ENCODE data around the gene MZT1.

Gene MZT1

GRCh38 chr13:72754111-72754510 lies 26.7 kb upstream of the MZT1 start:
- H3K27ac ChIP-seq, result no peak overlapping the region
- no peaks in the 10 kb centered on the region for H3K27me3 ChIP-seq (replicated peaks)
- no peak for DNase-seq
- H3K4me3 ChIP-seq (ENCODE audit: low read depth, low read length), result no peak overlapping the region
- TF ChIP-seq, protein P1, sequence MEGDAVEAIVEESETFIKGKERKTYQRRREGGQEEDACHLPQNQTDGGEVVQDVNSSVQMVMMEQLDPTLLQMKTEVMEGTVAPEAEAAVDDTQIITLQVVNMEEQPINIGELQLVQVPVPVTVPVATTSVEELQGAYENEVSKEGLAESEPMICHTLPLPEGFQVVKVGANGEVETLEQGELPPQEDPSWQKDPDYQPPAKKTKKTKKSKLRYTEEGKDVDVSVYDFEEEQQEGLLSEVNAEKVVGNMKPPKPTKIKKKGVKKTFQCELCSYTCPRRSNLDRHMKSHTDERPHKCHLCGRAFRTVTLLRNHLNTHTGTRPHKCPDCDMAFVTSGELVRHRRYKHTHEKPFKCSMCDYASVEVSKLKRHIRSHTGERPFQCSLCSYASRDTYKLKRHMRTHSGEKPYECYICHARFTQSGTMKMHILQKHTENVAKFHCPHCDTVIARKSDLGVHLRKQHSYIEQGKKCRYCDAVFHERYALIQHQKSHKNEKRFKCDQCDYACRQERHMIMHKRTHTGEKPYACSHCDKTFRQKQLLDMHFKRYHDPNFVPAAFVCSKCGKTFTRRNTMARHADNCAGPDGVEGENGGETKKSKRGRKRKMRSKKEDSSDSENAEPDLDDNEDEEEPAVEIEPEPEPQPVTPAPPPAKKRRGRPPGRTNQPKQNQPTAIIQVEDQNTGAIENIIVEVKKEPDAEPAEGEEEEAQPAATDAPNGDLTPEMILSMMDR (IDR thresholded peaks at IDR 0.05; ENCODE audit: low read depth, low read length, missing control alignments), result no peak
- in situ Hi-C loops (cut with HindIII; ENCODE audit: low pct_ligation_motif_present, low sequenced_read_pairs), result no loop called here
- H3K36me3 ChIP-seq (replicated peaks), result peaks cover 66% of the 10 kb centered on the region

GRCh38 chr13:72751220-72751619 lies 23.8 kb upstream of the MZT1 start:
- Histone ChIP-seq H3K4me3 (ENCODE audit: low read depth, low read length) (no peak overlapping the region), H3K27me3 (replicated peaks) (no peaks in the 10 kb centered on the region), H3K36me3 (replicated peaks) (peaks cover 52% of the 10 kb centered on the region), H3K27ac (no peak overlapping the region)
- in situ Hi-C loops (cut with HindIII; ENCODE audit: low pct_ligation_motif_present, low sequenced_read_pairs), result no loop called here
- TF ChIP-seq, protein P1 (IDR thresholded peaks at IDR 0.05; ENCODE audit: low read depth, low read length, missing control alignments), result no peak
- no peak for DNase-seq

DNA sequence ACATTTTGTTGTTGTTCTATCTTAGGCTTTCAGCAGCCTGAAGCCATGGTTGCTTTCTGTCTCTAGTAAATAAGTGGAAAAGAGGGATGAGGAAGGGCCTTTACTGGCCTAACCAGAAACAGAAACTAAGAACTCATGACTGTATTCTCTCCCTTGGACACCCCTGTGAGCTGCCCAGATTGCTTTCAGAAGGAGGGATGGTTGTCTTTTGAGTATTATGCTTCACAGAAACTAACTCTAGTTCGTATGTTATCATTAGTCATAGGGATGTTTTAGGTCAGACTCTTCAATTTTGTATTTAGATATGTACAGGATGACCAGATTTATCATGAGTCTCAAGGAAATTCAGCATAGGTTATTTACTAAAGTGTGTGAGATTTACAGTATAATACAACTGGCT lies 17.8 kb upstream of the MZT1 start:
- Histone ChIP-seq H3K27ac (no peak overlapping the region), H3K27me3 (replicated peaks) (no peaks in the 10 kb centered on the region), H3K36me3 (replicated peaks) (peaks cover 10% of the 10 kb centered on the region), H3K4me3 (ENCODE audit: low read depth, low read length) (no peak overlapping the region)
- no peak for DNase-seq
- TF ChIP-seq, protein P1 (IDR thresholded peaks at IDR 0.05; ENCODE audit: low read depth, low read length, missing control alignments), result no peak
- in situ Hi-C loops (cut with HindIII; ENCODE audit: low pct_ligation_motif_present, low sequenced_read_pairs), result no loop called here

DNA sequence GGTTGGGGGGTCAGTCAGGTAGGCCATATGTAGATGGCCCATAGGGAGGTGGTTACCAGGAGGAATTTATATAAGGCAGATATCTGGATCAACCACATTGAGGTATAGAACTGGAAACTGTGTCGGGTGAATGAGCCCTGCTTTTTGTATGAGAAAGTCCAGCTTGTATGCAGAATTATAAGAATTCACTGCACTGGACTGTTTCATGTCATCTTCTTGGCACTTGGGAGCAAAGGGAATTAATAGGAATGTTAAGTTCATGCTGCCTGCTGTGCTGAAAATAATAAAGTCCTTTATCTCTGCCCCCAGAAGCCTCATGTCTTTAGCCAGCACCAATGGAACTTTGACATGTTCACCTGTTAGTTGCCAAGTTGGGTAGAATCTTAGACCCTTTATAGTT lies 12.6 kb upstream of the MZT1 start:
- in situ Hi-C loops (cut with HindIII; ENCODE audit: low pct_ligation_motif_present, low sequenced_read_pairs), result no loop called here
- Histone ChIP-seq H3K27ac (no peak overlapping the region), H3K27me3 (replicated peaks) (no peaks in the 10 kb centered on the region), H3K4me3 (ENCODE audit: low read depth, low read length) (no peak overlapping the region), H3K36me3 (replicated peaks) (peaks cover 3% of the 10 kb centered on the region)
- DNase-seq, result no peak
- TF ChIP-seq, protein P1 (IDR thresholded peaks at IDR 0.05; ENCODE audit: low read depth, low read length, missing control alignments), result no peak

- no peak for DNase-seq
- in situ Hi-C loops (cut with HindIII; ENCODE audit: low pct_ligation_motif_present, low sequenced_read_pairs), result no loop called here
Observed at GRCh38 chr13:72737033-72737432, 9.6 kb upstream of the MZT1 start.

DNA sequence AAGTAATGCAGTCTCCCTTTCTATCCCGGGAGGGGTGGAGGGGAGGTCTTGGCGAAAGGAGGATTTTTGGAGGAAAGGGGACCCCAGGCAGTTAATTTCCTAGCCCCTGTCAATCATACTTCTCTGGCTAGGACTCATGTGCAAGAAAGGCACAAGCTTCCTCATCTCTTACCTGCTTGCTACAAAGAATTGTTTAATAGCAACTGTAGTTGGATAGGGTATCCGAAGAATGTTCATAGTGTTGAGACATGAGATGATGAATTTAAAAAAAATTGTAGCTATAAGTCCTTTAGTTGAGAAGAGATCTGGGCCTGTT lies 819 bp upstream of the MZT1 start:
- TF ChIP-seq, protein P1 (IDR thresholded peaks at IDR 0.05; ENCODE audit: low read depth, low read length, missing control alignments), result no peak
- no peak for DNase-seq
- in situ Hi-C loops (cut with HindIII; ENCODE audit: low pct_ligation_motif_present, low sequenced_read_pairs), result no loop called here
- H3K4me3 ChIP-seq (ENCODE audit: low read depth, low read length), result peak overlapping the region; percentile 94
- H3K36me3 ChIP-seq (replicated peaks), result no peaks in the 10 kb centered on the region
- no peak overlapping the region for H3K27ac ChIP-seq
- H3K27me3 ChIP-seq (replicated peaks), result no peaks in the 10 kb centered on the region

More at GRCh38 chr13:72737033-72737432, 9.6 kb upstream of the MZT1 start:
- Histone ChIP-seq H3K36me3 (replicated peaks) (peaks cover 3% of the 10 kb centered on the region), H3K4me3 (ENCODE audit: low read depth, low read length) (no peak overlapping the region), H3K27ac (no peak overlapping the region), H3K27me3 (replicated peaks) (no peaks in the 10 kb centered on the region)
- TF ChIP-seq, protein P1 (IDR thresholded peaks at IDR 0.05; ENCODE audit: low read depth, low read length, missing control alignments), result no peak

Measured in brain microvascular endothelial cell (primary cell).